ENCODE measurements around the gene ZNF692.

DNA sequence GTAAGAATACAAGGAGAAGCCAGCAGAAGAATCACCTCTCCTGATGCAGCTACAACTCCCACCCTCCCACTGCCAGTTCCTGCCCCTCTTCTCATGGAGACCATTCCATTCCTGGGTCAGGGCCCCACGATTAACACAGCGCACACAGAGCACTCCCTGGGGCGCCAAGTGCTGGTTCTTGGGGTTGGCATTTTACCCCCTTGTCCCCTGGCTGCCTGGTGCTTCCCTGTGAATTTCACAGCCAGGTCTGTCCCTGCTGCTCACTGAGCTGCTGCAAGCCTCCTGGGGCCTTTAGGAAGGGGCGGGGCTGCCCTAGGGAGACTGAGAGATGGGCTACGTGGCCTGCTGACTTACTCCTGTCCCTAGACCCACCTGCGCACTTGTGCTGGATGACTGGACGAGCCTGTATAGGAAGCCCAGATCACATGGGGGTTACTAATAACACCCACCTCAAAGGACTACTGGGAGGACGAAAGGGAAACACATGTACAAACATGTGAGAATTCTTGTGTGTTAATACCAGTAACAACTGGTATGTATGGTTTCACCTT lies 16.0 kb downstream of the ZNF692 start:
- TF ChIP-seq, protein P1, sequence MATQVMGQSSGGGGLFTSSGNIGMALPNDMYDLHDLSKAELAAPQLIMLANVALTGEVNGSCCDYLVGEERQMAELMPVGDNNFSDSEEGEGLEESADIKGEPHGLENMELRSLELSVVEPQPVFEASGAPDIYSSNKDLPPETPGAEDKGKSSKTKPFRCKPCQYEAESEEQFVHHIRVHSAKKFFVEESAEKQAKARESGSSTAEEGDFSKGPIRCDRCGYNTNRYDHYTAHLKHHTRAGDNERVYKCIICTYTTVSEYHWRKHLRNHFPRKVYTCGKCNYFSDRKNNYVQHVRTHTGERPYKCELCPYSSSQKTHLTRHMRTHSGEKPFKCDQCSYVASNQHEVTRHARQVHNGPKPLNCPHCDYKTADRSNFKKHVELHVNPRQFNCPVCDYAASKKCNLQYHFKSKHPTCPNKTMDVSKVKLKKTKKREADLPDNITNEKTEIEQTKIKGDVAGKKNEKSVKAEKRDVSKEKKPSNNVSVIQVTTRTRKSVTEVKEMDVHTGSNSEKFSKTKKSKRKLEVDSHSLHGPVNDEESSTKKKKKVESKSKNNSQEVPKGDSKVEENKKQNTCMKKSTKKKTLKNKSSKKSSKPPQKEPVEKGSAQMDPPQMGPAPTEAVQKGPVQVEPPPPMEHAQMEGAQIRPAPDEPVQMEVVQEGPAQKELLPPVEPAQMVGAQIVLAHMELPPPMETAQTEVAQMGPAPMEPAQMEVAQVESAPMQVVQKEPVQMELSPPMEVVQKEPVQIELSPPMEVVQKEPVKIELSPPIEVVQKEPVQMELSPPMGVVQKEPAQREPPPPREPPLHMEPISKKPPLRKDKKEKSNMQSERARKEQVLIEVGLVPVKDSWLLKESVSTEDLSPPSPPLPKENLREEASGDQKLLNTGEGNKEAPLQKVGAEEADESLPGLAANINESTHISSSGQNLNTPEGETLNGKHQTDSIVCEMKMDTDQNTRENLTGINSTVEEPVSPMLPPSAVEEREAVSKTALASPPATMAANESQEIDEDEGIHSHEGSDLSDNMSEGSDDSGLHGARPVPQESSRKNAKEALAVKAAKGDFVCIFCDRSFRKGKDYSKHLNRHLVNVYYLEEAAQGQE (IDR thresholded peaks at IDR 0.05; ENCODE audit: insufficient read depth in 1 of 2, low read depth in 2 of 2, low read length in 2 of 2), result no peak
- no peak for TF ChIP-seq POLR2AphosphoS5 (IDR thresholded peaks at IDR 0.05; ENCODE audit: low read depth, low read length)
- no peak for TF ChIP-seq TAF1 (IDR thresholded peaks at IDR 0.05; ENCODE audit: borderline replicate concordance, insufficient read depth, low read length)
- no peak for TF ChIP-seq SIN3A (IDR thresholded peaks at IDR 0.05; ENCODE audit: borderline replicate concordance, insufficient read depth, low read length)
- no peak for TF ChIP-seq FOXP2 (optimal IDR thresholded peaks at IDR 0.05; ENCODE audit: borderline replicate concordance, extremely low read depth, extremely low read length, insufficient read depth)
